Osteoblast (primary cell): Measurements from ENCODE around the gene ADRA2C. TPM values are rescaled to one million over a fixed set of nuclear protein-coding genes. Genes with fewer than 3 reads are reported as not detected.

Source experiments
- DNase-seq: peaks from one replicate; pipeline ENCODE4 v3.0.0; 2011; ENCODE audit warnings: low spot score, mixed read lengths; ENCODE audit not compliant: insufficient read length; ENCODE audit errors: missing footprints
- H2AFZ ChIP-seq: 2 replicates; pipeline ENCODE4 v1.6.0; 2011; ENCODE audit warnings: mild to moderate bottlenecking, low read length
- H3K27ac ChIP-seq: 2 replicates; pipeline ENCODE4 v1.5.1; 2011; ENCODE audit warnings: mild to moderate bottlenecking, low read depth, low read length, moderate library complexity
- H3K27me3 ChIP-seq: 2 replicates; pipeline ENCODE4 v1.6.0; 2012; ENCODE audit warnings: mild to moderate bottlenecking, control low read depth, inconsistent platforms, low read length, moderate library complexity; ENCODE audit not compliant: insufficient read depth
- H3K36me3 ChIP-seq: 2 replicates; pipeline ENCODE4 v1.5.1; 2011; ENCODE audit warnings: mild to moderate bottlenecking, low read length, control low read depth, moderate library complexity; ENCODE audit not compliant: insufficient read depth
- H3K4me1 ChIP-seq: 2 replicates; pipeline ENCODE4 v1.5.1; 2011; ENCODE audit warnings: mild to moderate bottlenecking, low read length, control low read depth, moderate library complexity; ENCODE audit not compliant: insufficient read depth
- H3K4me2 ChIP-seq: 2 replicates; pipeline ENCODE4 v1.6.0; 2011; ENCODE audit warnings: mild to moderate bottlenecking, low read length; ENCODE audit not compliant: insufficient read depth
- H3K4me3 ChIP-seq: fragments of 200-600 bp; sonication (generic); 3 replicates; pipeline ENCODE4 v1.5.1; 2012; ENCODE audit warnings: mild to moderate bottlenecking, low read length, inconsistent platforms; ENCODE audit not compliant: insufficient read depth
- H3K79me2 ChIP-seq: 2 replicates; pipeline ENCODE4 v1.6.0; 2012; ENCODE audit warnings: mild to moderate bottlenecking, low read length, control low read depth, inconsistent platforms; ENCODE audit not compliant: insufficient read depth
- H3K9me3 ChIP-seq: 2 replicates; pipeline ENCODE4 v1.5.1; 2011; ENCODE audit warnings: low read depth, low read length, control low read depth
- H4K20me1 ChIP-seq: 2 replicates; pipeline ENCODE4 v1.6.0; 2012; ENCODE audit warnings: mild to moderate bottlenecking, low read length, control low read depth; ENCODE audit not compliant: insufficient read depth
- CTCF ChIP-seq: IDR thresholded peaks from 2 replicates; pipeline ENCODE4 v1.5.1; 2011; ENCODE audit warnings: mild to moderate bottlenecking, low read depth, low read length, moderate library complexity; ENCODE audit errors: extremely low read depth
- total RNA-seq: library from RNA; depleted of rRNA; stranded (reverse); fragments of >200 nt; gene quantifications from 2 replicates; pipeline ENCODE4 v1.2.3, GENCODE V29; 2012

ADRA2C gene
- total RNA-seq, 1 donor, result 1.1 TPM

- H3K27me3 ChIP-seq, result peaks cover 28% of the 10 kb centered on the region
- no peak for TF ChIP-seq CTCF
- no peak overlapping the region for H3K4me2 ChIP-seq
- H3K79me2 ChIP-seq, result no peaks in the 10 kb centered on the region
- H3K9me3 ChIP-seq, result no peaks in the 10 kb centered on the region
- no peaks in the 10 kb centered on the region for H3K36me3 ChIP-seq
- no peak overlapping the region for H3K27ac ChIP-seq
- H3K4me1 ChIP-seq, result no peaks in the 10 kb centered on the region
- no peak for DNase-seq
- H3K4me3 ChIP-seq, result no peak overlapping the region
- H4K20me1 ChIP-seq, result no peaks in the 10 kb centered on the region
- H2AFZ ChIP-seq, result no peak overlapping the region
Observed at GRCh38 chr4:3805731-3806130, 39.5 kb downstream of the ADRA2C start.

- Histone ChIP-seq H3K27me3 (peaks cover 23% of the 10 kb centered on the region), H3K27ac (no peak overlapping the region), H3K36me3 (no peaks in the 10 kb centered on the region), H3K4me2 (no peak overlapping the region), H3K9me3 (no peaks in the 10 kb centered on the region), H2AFZ (no peak overlapping the region), H3K79me2 (no peaks in the 10 kb centered on the region), H3K4me3 (no peak overlapping the region), H4K20me1 (no peaks in the 10 kb centered on the region), H3K4me1 (no peaks in the 10 kb centered on the region)
- DNase-seq, result no peak
- TF ChIP-seq CTCF, result no peak
Observed at GRCh38 chr4:3807311-3807710, 41.1 kb downstream of the ADRA2C start.

- no peak for TF ChIP-seq CTCF
- no peaks in the 10 kb centered on the region for H3K36me3 ChIP-seq
- no peaks in the 10 kb centered on the region for H4K20me1 ChIP-seq
- no peak for DNase-seq
- H3K4me3 ChIP-seq, result no peak overlapping the region
- H3K79me2 ChIP-seq, result no peaks in the 10 kb centered on the region
- H3K4me1 ChIP-seq, result no peaks in the 10 kb centered on the region
- peaks cover 23% of the 10 kb centered on the region for H3K27me3 ChIP-seq
- H3K4me2 ChIP-seq, result no peak overlapping the region
- no peak overlapping the region for H3K27ac ChIP-seq
- no peak overlapping the region for H2AFZ ChIP-seq
- no peaks in the 10 kb centered on the region for H3K9me3 ChIP-seq
Observed at GRCh38 chr4:3807822-3808496, 41.8 kb downstream of the ADRA2C start.

GRCh38 chr4:3808597-3808996 is 42.4 kb downstream of the ADRA2C start:
- H3K4me1 ChIP-seq, result no peaks in the 10 kb centered on the region
- no peak overlapping the region for H3K4me3 ChIP-seq
- no peak for DNase-seq
- H3K36me3 ChIP-seq, result no peaks in the 10 kb centered on the region
- no peak overlapping the region for H2AFZ ChIP-seq
- H3K4me2 ChIP-seq, result no peak overlapping the region
- H4K20me1 ChIP-seq, result no peaks in the 10 kb centered on the region
- no peaks in the 10 kb centered on the region for H3K9me3 ChIP-seq
- no peaks in the 10 kb centered on the region for H3K79me2 ChIP-seq
- peaks cover 23% of the 10 kb centered on the region for H3K27me3 ChIP-seq
- TF ChIP-seq CTCF, result no peak
- no peak overlapping the region for H3K27ac ChIP-seq
